ENCODE data around the gene USP22. TPM values are rescaled to one million over a fixed set of nuclear protein-coding genes. Genes with fewer than 3 reads are reported as not detected.

Gene USP22
- total and polyA plus RNA-seq, 2 of the 13 experiments (the other 11 are each of a cell fraction or from before 2014, with no cell fraction given): 98.0 to 130 TPM

DNA sequence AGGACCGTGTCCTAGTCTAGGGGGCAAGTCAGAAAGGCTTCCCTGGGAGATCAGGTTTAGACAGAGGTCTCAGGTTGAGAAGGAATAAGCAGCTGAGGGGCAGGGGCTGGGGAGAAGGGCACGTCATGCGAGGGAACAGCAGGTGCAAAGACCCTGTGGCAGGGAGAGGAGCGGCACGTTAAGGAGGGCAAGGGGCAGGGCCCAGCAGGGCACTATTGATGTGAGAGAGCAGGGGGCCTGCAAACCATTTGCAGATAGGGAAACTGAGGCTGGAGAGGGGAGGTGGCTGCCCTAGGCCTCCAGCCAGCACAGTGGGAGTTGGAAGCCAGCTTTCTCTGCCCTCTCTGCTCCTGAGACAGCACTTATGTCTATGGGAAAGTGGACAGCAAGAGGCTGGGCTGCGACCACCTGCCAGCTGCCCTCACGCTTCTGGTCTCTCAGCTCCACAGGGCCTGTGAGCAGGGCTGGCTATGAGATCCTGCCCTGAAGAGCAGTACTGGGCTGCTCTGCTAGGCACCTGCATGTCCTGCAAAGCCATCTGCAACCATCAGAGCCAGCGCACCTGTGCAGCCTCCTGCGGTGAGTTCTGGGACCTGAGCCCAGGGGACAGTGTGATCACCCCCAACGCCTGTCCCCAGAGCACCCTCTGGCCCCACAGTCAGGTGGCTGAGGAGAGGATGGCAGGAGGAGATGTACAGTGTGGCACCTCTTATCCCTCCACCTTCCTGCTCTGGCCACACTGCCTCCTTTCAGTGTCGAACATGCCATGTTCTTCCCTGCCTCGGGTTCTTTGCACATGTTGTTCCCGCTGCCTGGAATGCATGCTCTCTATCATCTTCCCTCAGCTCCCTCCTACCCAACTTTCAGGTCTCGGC is 61.5 kb downstream of the USP22 start:
- CTCF ChIA-PET (ENCODE audit: low intra/inter-chr PET ratio, low total read pairs): no interaction called here
- intact Hi-C loops (cut with micrococcal nuclease; ENCODE audit: unreplicated experiment) (no loop called here), in situ Hi-C loops (cut with HindIII; ENCODE audit: extremely low pct_ligation_motif_present, low pct_unique_long_range_greater_than_20kb) (no loop called here)
- BruUV-seq (replicated peaks): no TSS peak
- Histone ChIP-seq H3K27me3 (ENCODE audit: control insufficient read depth in 1 of 2, insufficient read depth in 2 of 2, low read length in 2 of 2) (no peaks in the 10 kb centered on the region), H3K4me3 (replicated peaks in 1 of 3; ENCODE audit: insufficient read depth in 1 of 3, low read depth in 2 of 3, low read length in 3 of 3) (no peak overlapping the region), H2AFZ (ENCODE audit: low read length) (no peak overlapping the region), H3K9ac (ENCODE audit: insufficient read depth, low read depth, low read length) (no peak overlapping the region), H3K4me2 (ENCODE audit: low read depth, low read length) (no peak overlapping the region), H3K27ac (ENCODE audit: extremely low read length, insufficient read depth, low read length) (no peak overlapping the region), H4K20me1 (ENCODE audit: insufficient read depth, low read length) (no peaks in the 10 kb centered on the region), H3K79me2 (ENCODE audit: insufficient read depth, low read length) (no peaks in the 10 kb centered on the region), H3K36me3 (replicated peaks in 1 of 2; ENCODE audit: control insufficient read depth in 1 of 2, insufficient read depth in 2 of 2, low read length in 2 of 2) (peaks cover 4 to 6% of the 10 kb centered on the region in 2 experiments; a peak in 3 of 5 replicates), H3K9me3 (ENCODE audit: low read length) (no peaks in the 10 kb centered on the region), H3K4me1 (ENCODE audit: insufficient read depth, low read length) (peaks cover 26% of the 10 kb centered on the region)
- POLR2A ChIA-PET: no interaction called here
- ATAC-seq: peak; percentile 23; the same call in 2 of the 3 replicates
- no peak for TF ChIP-seq KLF15 (CRISPR knock-in tag; IDR thresholded peaks at IDR 0.05; ENCODE audit: borderline replicate concordance)
- no peak for TF ChIP-seq ZMYM3 (CRISPR knock-in tag; IDR thresholded peaks at IDR 0.05)
- TF ChIP-seq DNMT1 (CRISPR knock-in tag; IDR thresholded peaks at IDR 0.05): no peak
- 74% methylated on average over 9 of the region's 14 CpGs for WGBS (ENCODE audit: low lambda C conversion rate)
- no peak for FAIRE-seq
- DNase-seq (ENCODE audit: low spot score): no peak

DNA sequence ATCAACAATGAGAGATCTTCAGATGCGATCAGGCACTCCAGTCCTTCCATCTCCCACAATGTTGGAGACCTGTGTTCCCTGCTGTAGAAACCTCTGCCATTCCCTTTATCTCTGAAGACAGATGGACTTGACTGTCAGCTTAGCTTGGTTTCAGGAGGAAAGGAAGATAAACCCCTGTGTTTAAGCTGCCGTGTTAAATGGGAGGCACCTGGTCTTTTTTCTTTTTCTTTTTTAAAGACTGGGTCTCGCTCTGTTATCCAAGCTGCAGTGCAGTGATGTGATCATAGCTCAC is 63.1 kb downstream of the USP22 start:
- no peak overlapping the region for H3K9ac ChIP-seq (ENCODE audit: insufficient read depth, low read depth, low read length)
- 70% methylated on average over 3 of the region's 3 CpGs for WGBS (ENCODE audit: low lambda C conversion rate)
- CTCF ChIA-PET (ENCODE audit: low intra/inter-chr PET ratio, low total read pairs): no interaction called here
- no peak overlapping the region for H3K4me2 ChIP-seq (ENCODE audit: low read depth, low read length)
- H3K4me3 ChIP-seq (replicated peaks in 1 of 3; ENCODE audit: insufficient read depth in 1 of 3, low read depth in 2 of 3, low read length in 3 of 3): no peak overlapping the region
- no peak overlapping the region for H3K27ac ChIP-seq (ENCODE audit: extremely low read length, insufficient read depth, low read length)
- no peaks in the 10 kb centered on the region for H3K79me2 ChIP-seq (ENCODE audit: insufficient read depth, low read length)
- H4K20me1 ChIP-seq (ENCODE audit: insufficient read depth, low read length): no peaks in the 10 kb centered on the region
- BruUV-seq (replicated peaks): no TSS peak
- in situ Hi-C loops (cut with HindIII; ENCODE audit: extremely low pct_ligation_motif_present, low pct_unique_long_range_greater_than_20kb): no loop called here
- H3K27me3 ChIP-seq (ENCODE audit: control insufficient read depth in 1 of 2, insufficient read depth in 2 of 2, low read length in 2 of 2): no peaks in the 10 kb centered on the region
- H3K4me1 ChIP-seq (ENCODE audit: insufficient read depth, low read length): peaks cover 26% of the 10 kb centered on the region
- intact Hi-C loops (cut with micrococcal nuclease; ENCODE audit: unreplicated experiment): no loop called here
- no peak for TF ChIP-seq SMARCE1 (IDR thresholded peaks at IDR 0.05; ENCODE audit: borderline replicate concordance)
- H3K36me3 ChIP-seq (replicated peaks in 1 of 2; ENCODE audit: control insufficient read depth in 1 of 2, insufficient read depth in 2 of 2, low read length in 2 of 2): peaks cover 4 to 6% of the 10 kb centered on the region in 2 experiments; a peak in 3 of 5 replicates
- ATAC-seq (no peak), DNase-seq (ENCODE audit: low spot score) (no peak), FAIRE-seq (no peak)
- POLR2A ChIA-PET: no interaction called here
- H2AFZ ChIP-seq (ENCODE audit: low read length): no peak overlapping the region
- no peaks in the 10 kb centered on the region for H3K9me3 ChIP-seq (ENCODE audit: low read length)
